A673 (cell line): Measurements from ENCODE around the gene DTNA. TPM values are rescaled to one million over a fixed set of nuclear protein-coding genes. Genes with fewer than 3 reads are reported as not detected.

Source experiments
- BruUV-seq: library from RNA; stranded (reverse); fragments of 400-500 nt; replicated peaks from 2 replicates; lab custom pipeline; 2021; lab: Mats Ljungman, UMichigan
- CTCF ChIA-PET: fragments of 300-600 bp; sonication (Branson Sonifier 250); formaldehyde crosslinking; loops from one replicate; lab custom pipeline; 2022; ENCODE audit warnings: antibody characterized with exemption; lab: Charles Lee
- POLR2A ChIA-PET: fragments of 300-600 bp; sonication (Branson Sonifier 250); formaldehyde crosslinking; loops from one replicate; lab custom pipeline; 2022; ENCODE audit warnings: antibody characterized with exemption; ENCODE audit not compliant: low non-redundant PET; lab: Charles Lee
- DNase-seq: peaks from one replicate; pipeline ENCODE4 v3.0.0-alpha.2; 2015; ENCODE audit warnings: low spot score
- H3K27ac ChIP-seq: fragments of 200-600 bp; sonication (generic); 2 replicates; pipeline ENCODE4 v1.5.1; 2016; ENCODE audit warnings: mixed run types, low read depth, mild to moderate bottlenecking, mixed read lengths, antibody characterized with exemption, low read length; ENCODE audit not compliant: poor library complexity, severe bottlenecking
- H3K27me3 ChIP-seq: fragments of 200-600 bp; sonication (generic); replicated peaks from 2 replicates; pipeline ENCODE4 v1.6.1; 2017; ENCODE audit warnings: mixed run types, low read depth, mild to moderate bottlenecking, mixed read lengths, antibody characterized with exemption, low read length; ENCODE audit not compliant: insufficient read depth, poor library complexity
- H3K36me3 ChIP-seq: fragments of 200-600 bp; sonication (generic); 2 replicates; pipeline ENCODE4 v1.6.1; 2016; ENCODE audit warnings: mixed run types, mild to moderate bottlenecking, mixed read lengths, antibody characterized with exemption, low read length; ENCODE audit not compliant: insufficient read depth, poor library complexity, severe bottlenecking
- H3K4me1 ChIP-seq: fragments of 200-600 bp; sonication (generic); 2 replicates; pipeline ENCODE4 v1.6.1; 2017; ENCODE audit warnings: mixed run types, mild to moderate bottlenecking, mixed read lengths, antibody characterized with exemption, low read length; ENCODE audit not compliant: insufficient read depth, poor library complexity, severe bottlenecking
- H3K4me3 ChIP-seq: fragments of 200-600 bp; sonication (generic); 2 replicates; pipeline ENCODE4 v1.5.1; 2016; ENCODE audit warnings: low read depth, mixed run types, mild to moderate bottlenecking, mixed read lengths, low read length; ENCODE audit not compliant: poor library complexity, severe bottlenecking
- H3K9me3 ChIP-seq: fragments of 200-600 bp; sonication (generic); 2 replicates; pipeline ENCODE4 v1.6.1; 2016; ENCODE audit warnings: mixed run types, low read depth, mild to moderate bottlenecking, mixed read lengths, antibody characterized with exemption, low read length; ENCODE audit not compliant: poor library complexity, severe bottlenecking
- CTCF ChIP-seq: fragments of 300-800, 200-600 bp; sonication (generic); conservative IDR thresholded peaks from 2 replicates; pipeline ENCODE4 v1.5.1; 2017; ENCODE audit warnings: low read depth, mild to moderate bottlenecking, antibody characterized with exemption, low read length, moderate library complexity, mixed read lengths
- EZH2 ChIP-seq: fragments of 200-600 bp; sonication (generic); IDR thresholded peaks from 2 replicates; pipeline ENCODE4 v1.6.1; 2017; ENCODE audit warnings: borderline replicate concordance, low read depth, mild to moderate bottlenecking, mixed read lengths, antibody characterized with exemption, low read length; ENCODE audit not compliant: poor library complexity, severe bottlenecking
- intact Hi-C: fragments of 100-400 bp; cut with micrococcal nuclease; formaldehyde crosslinking; loops from one replicate; pipeline ENCODE4 v1.10.0; 2022; ENCODE audit not compliant: unreplicated experiment
- total RNA-seq: library from RNA; stranded (reverse); gene quantifications from 2 replicates; pipeline ENCODE4 v1.2.3, GENCODE V29; 2021

The DTNA gene
- total RNA-seq, 1 experiment from 2014 or later, result 18.6 TPM

- Histone ChIP-seq H3K4me3 (no peak overlapping the region), H3K4me1 (no peaks in the 10 kb centered on the region), H3K27me3 (no peaks in the 10 kb centered on the region), H3K27ac (no peak overlapping the region), H3K36me3 (no peaks in the 10 kb centered on the region), H3K9me3 (no peaks in the 10 kb centered on the region)
- no peak for DNase-seq
- POLR2A ChIA-PET, result no interaction called here
- intact Hi-C loops, result no loop called here
- CTCF ChIA-PET, result no interaction called here
- no TSS peak for BruUV-seq
- TF ChIP-seq CTCF, result no peak
Measured at GRCh38 chr18:34886177-34886576, 176.1 kb downstream of the DTNA start.

GRCh38 chr18:34887881-34888580, 177.9 kb downstream of the DTNA start:
- BruUV-seq, result no TSS peak
- Histone ChIP-seq H3K4me1 (no peaks in the 10 kb centered on the region), H3K9me3 (no peaks in the 10 kb centered on the region), H3K27ac (no peak overlapping the region), H3K36me3 (no peaks in the 10 kb centered on the region), H3K27me3 (no peaks in the 10 kb centered on the region), H3K4me3 (no peak overlapping the region)
- CTCF ChIA-PET, result no interaction called here
- TF ChIP-seq EZH2 (no peak), CTCF (no peak)
- intact Hi-C loops, result no loop called here
- POLR2A ChIA-PET, result no interaction called here
- DNase-seq, result no peak

GRCh38 chr18:34890486-34891085, 180.5 kb downstream of the DTNA start:
- Histone ChIP-seq H3K4me3 (no peak overlapping the region), H3K36me3 (no peaks in the 10 kb centered on the region), H3K27ac (no peak overlapping the region), H3K27me3 (no peaks in the 10 kb centered on the region), H3K4me1 (no peaks in the 10 kb centered on the region), H3K9me3 (no peaks in the 10 kb centered on the region)
- BruUV-seq, result no TSS peak
- ChIA-PET CTCF (no interaction called here), POLR2A (no interaction called here)
- intact Hi-C loops, result no loop called here
- no peak for DNase-seq
- TF ChIP-seq EZH2 (no peak), CTCF (no peak)
